GM12878 (cell line): Measurements from ENCODE around the gene PTGES3L. TPM values are rescaled to one million over a fixed set of nuclear protein-coding genes. Genes with fewer than 3 reads are reported as not detected.
A peak's percentile ranks its signal among the peaks of the same experiment; 100 is the strongest.

Experiments used
- ATF3 ChIP-seq: IDR thresholded peaks from 2 replicates; pipeline ENCODE4 v1.6.1; 2011; ENCODE audit warnings: low read depth, mild to moderate bottlenecking, low read length, moderate library complexity, borderline replicate concordance; ENCODE audit errors: extremely low read depth
- BCL11A ChIP-seq: IDR thresholded peaks from 2 replicates; pipeline ENCODE4 v1.6.1; 2011; ENCODE audit warnings: low read depth, low read length
- CREB1 ChIP-seq: IDR thresholded peaks from 2 replicates; pipeline ENCODE4 v1.6.1; 2012; ENCODE audit warnings: low read depth, mild to moderate bottlenecking, inconsistent platforms
- CTCF ChIP-seq, 3 experiments: IDR thresholded peaks in 2 of 3; conservative IDR thresholded peaks in 1 of 3; 2 replicates each; pipeline ENCODE4 v1.5.1; 2011; ENCODE audit warnings: low read depth in 3 of 3, low read length in 3 of 3, mild to moderate bottlenecking in 3 of 3, control low read depth in 2 of 3, moderate library complexity in 2 of 3, inconsistent platforms in 1 of 3, mixed read lengths in 1 of 3; ENCODE audit not compliant: control insufficient read depth in 2 of 3, insufficient read depth in 1 of 3; ENCODE audit errors: extremely low read depth in 1 of 3
- E4F1 ChIP-seq: fragments of 450-650 bp; IDR thresholded peaks from 2 replicates; pipeline ENCODE4 v1.6.1; 2018; ENCODE audit warnings: borderline replicate concordance, mild to moderate bottlenecking; ENCODE audit not compliant: partially characterized antibody
- FOXM1 ChIP-seq: IDR thresholded peaks from 2 replicates; pipeline ENCODE4 v1.6.1; 2012; ENCODE audit warnings: low read depth, mild to moderate bottlenecking, inconsistent platforms, low read length, moderate library complexity
- GABPA ChIP-seq: IDR thresholded peaks from 2 replicates; pipeline ENCODE4 v1.6.1; 2014; ENCODE audit warnings: antibody characterized with exemption, low read depth, mild to moderate bottlenecking, inconsistent platforms
- HDGF ChIP-seq: fragments of 450-650 bp; IDR thresholded peaks from 2 replicates; pipeline ENCODE4 v1.6.1; 2016; ENCODE audit warnings: antibody characterized with exemption
- HSF1 ChIP-seq: fragments of 150-350 bp; IDR thresholded peaks from 2 replicates; pipeline ENCODE4 v1.6.1; 2014; ENCODE audit warnings: mild to moderate bottlenecking, low read depth, low read length
- JUNB ChIP-seq: IDR thresholded peaks from 2 replicates; pipeline ENCODE4 v1.6.1; 2016; ENCODE audit warnings: antibody characterized with exemption, mild to moderate bottlenecking
- KDM1A ChIP-seq: fragments of 200-600 bp; sonication (generic); IDR thresholded peaks from 2 replicates; pipeline ENCODE4 v1.6.1; 2016; ENCODE audit warnings: borderline replicate concordance
- KLF5 ChIP-seq: fragments of 450-650 bp; IDR thresholded peaks from 2 replicates; pipeline ENCODE4 v1.6.1; 2014; ENCODE audit warnings: mild to moderate bottlenecking; ENCODE audit not compliant: partially characterized antibody
- POLR2A ChIP-seq: IDR thresholded peaks from 2 replicates; pipeline ENCODE4 v1.6.1; 2011; ENCODE audit warnings: low read depth, mild to moderate bottlenecking, low read length
- REST ChIP-seq: IDR thresholded peaks from 2 replicates; pipeline ENCODE4 v1.6.1; 2012; ENCODE audit warnings: mild to moderate bottlenecking, low read depth, low read length
- RFX5 ChIP-seq: IDR thresholded peaks from 2 replicates; pipeline ENCODE4 v1.6.1; 2011; ENCODE audit warnings: low read depth, low read length, improper control_type of control experiment
- STAT1 ChIP-seq: fragments of 450-650 bp; conservative IDR thresholded peaks from 2 replicates; pipeline ENCODE4 v1.6.1; 2014; ENCODE audit warnings: antibody characterized with exemption, mild to moderate bottlenecking
- TBL1XR1 ChIP-seq: IDR thresholded peaks from 2 replicates; pipeline ENCODE4 v1.6.1; 2012; ENCODE audit warnings: low read depth, low read length, improper control_type of control experiment
- TCF12 ChIP-seq: IDR thresholded peaks from 2 replicates; pipeline ENCODE4 v1.6.1; 2011; ENCODE audit warnings: low read depth, mild to moderate bottlenecking, low read length
- ZNF207 ChIP-seq: fragments of 450-650 bp; IDR thresholded peaks from 2 replicates; pipeline ENCODE4 v1.6.1; 2014; ENCODE audit warnings: antibody characterized with exemption, mild to moderate bottlenecking, borderline replicate concordance
- ZNF217 ChIP-seq: fragments of 450-650 bp; IDR thresholded peaks from 2 replicates; pipeline ENCODE4 v1.6.1; 2017; ENCODE audit warnings: antibody characterized with exemption, mild to moderate bottlenecking
- ZNF274 ChIP-seq: IDR thresholded peaks from one replicate; pipeline ENCODE4 v1.8.0; 2011; ENCODE audit not compliant: insufficient read length, insufficient read depth
- ZNF622 ChIP-seq: fragments of 450-650 bp; IDR thresholded peaks from 2 replicates; pipeline ENCODE4 v1.6.1; 2017; ENCODE audit warnings: mild to moderate bottlenecking, inconsistent platforms
- polyA plus RNA-seq, 11 experiments: library from polyadenylated mRNA; depleted of rRNA in 4 of 11; unstranded in 6 of 11; stranded (reverse) in 5 of 11; fragments of >200 nt; fragmentation: Nextera tagmentation in 4 of 11; fragmentation: Illumina TruSeq in 1 of 11; extraction: Ambion mirVana in 4 of 11; extraction: Trizol in 1 of 11; gene quantifications; 1 replicate in 1 of 11; 2 replicates in 10 of 11; pipeline versions ENCODE4 v1.2.1 to v1.2.3, GENCODE V29; 2011 to 2016; ENCODE audit warnings: inconsistent platforms in 2 of 11, missing spikeins in 2 of 11, low read depth in 1 of 11
- total RNA-seq, 4 experiments: library from RNA; depleted of rRNA in 3 of 4; stranded (reverse); fragments of >200 nt in 3 of 4; fragmentation: Illumina TruSeq in 1 of 4; extraction: Trizol in 1 of 4; gene quantifications; 2 replicates each; pipeline versions ENCODE4 v1.2.1 to v1.2.3, GENCODE V29; 2013 to 2021

The PTGES3L gene
- total and polyA plus RNA-seq, 10 of the 15 experiments (the other 5 are each of a cell fraction or from before 2014, with no cell fraction given): 0.11 to 2.3 (median 0.98) TPM

GRCh38 chr17:42964161-42964932 lies 15.5 kb downstream of the PTGES3L start, which contains the start of gene AARSD1 (continued):
- no peak for TF ChIP-seq KDM1A
- TF ChIP-seq TBL1XR1: 0 out of 2 replicates have a peak, but pooled peaks have one; percentile 25
- no peak for TF ChIP-seq REST
- no peak for TF ChIP-seq GABPA
- TF ChIP-seq HSF1: no peak
- no peak for TF ChIP-seq KLF5
- TF ChIP-seq HDGF: no peak; the same call in 1 of the 2 replicates
- TF ChIP-seq CTCF (IDR thresholded peaks at IDR 0.05 in 2 of 3, conservative IDR thresholded peaks at IDR 0.05 in 1 of 3; ENCODE audit: control insufficient read depth in 2 of 3, extremely low read depth in 1 of 3, insufficient read depth in 1 of 3, low read depth in 3 of 3, low read length in 3 of 3): no peak
- peak; percentile 97 for TF ChIP-seq CREB1
- TF ChIP-seq BCL11A: no peak
- TF ChIP-seq STAT1: 0 out of 2 replicates have a peak, but pooled peaks have one; percentile 51
- no peak for TF ChIP-seq ZNF274
- TF ChIP-seq E4F1: no peak
- TF ChIP-seq POLR2A: peak; percentile 96
- no peak for TF ChIP-seq RFX5
- no peak for TF ChIP-seq ATF3
- TF ChIP-seq FOXM1: no peak
- no peak for TF ChIP-seq TCF12
- no peak for TF ChIP-seq ZNF622
- TF ChIP-seq ZNF207: peak; percentile 79; the same call in 1 of the 2 replicates
- TF ChIP-seq JUNB: no peak
- TF ChIP-seq ZNF217: peak; percentile 68; the same call in 1 of the 2 replicates
